Tibial nerve (tissue), 4 donors: ENCODE data around the gene ST8SIA5.

ENCODE experiments used
- CTCF ChIP-seq, 5 experiments: fragments of 200-600 bp in 3 of 5; fragments of 450-650 bp in 2 of 5; sonication (generic) in 3 of 5; IDR thresholded peaks; one replicate each; pipeline ENCODE4 v1.5.1; 2016 to 2019; ENCODE audit warnings: antibody characterized with exemption in 5 of 5, mild to moderate bottlenecking in 3 of 5, moderate library complexity in 2 of 5
- EP300 ChIP-seq, 2 donors: sonication (generic); formaldehyde crosslinking; IDR thresholded peaks; one replicate each; pipeline ENCODE4 v1.6.1; 2017; ENCODE audit warnings: antibody characterized with exemption in 2 of 2, mild to moderate bottlenecking in 1 of 2
- POLR2A ChIP-seq, 2 donors: fragments of 450-650 bp; IDR thresholded peaks; one replicate each; pipeline ENCODE4 v1.6.1; 2017; ENCODE audit warnings: antibody characterized with exemption in 2 of 2, mild to moderate bottlenecking in 2 of 2, moderate library complexity in 2 of 2

- TF ChIP-seq CTCF (IDR thresholded peaks at IDR 0.05) (no peak), POLR2A (IDR thresholded peaks at IDR 0.05) (no peak), EP300 (IDR thresholded peaks at IDR 0.05) (no peak)
Observed at GRCh38 chr18:46663539-46663938, 93.3 kb downstream of the ST8SIA5 start.
